GM21447 (cell line): ENCODE data around the gene ANXA11.

Experiments used
- ATAC-seq: cut with Tn5 transposase; IDR thresholded peaks from one replicate; pipeline ENCODE4 v1.9.1; 2021; ENCODE audit not compliant: unreplicated experiment

Gene ANXA11

DNA sequence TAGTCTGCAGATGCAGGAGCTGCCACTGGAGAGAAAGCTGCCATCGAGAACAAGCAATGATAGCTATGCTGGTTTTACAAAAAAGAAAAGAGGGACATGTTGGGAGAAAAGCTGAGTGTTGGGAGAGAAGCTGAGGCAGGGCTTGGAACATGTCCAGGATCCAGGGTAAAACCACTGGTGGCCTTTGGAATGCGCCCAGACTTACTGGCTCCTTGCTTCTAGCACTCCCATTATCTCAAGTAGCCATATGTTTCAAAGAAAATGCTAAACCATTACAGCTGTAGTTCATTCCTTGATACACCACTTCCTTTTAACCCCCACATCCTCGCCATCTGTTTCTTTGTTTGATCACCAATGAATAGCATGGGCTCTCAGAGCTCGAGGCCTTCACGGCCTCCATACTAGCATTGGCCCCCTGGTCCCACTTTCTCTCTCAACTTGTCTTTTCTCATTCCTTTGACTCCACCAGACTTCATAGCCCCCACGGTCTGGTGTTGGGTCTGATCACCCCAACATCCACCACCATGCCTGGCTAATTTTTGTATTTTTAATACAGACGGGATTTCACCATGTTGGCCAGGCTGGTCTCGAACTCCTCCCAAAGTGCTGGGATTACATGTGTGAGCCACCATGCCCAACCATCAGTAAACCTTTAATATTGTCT, 96.6 kb downstream of the ANXA11 start:
- no peak for ATAC-seq

DNA sequence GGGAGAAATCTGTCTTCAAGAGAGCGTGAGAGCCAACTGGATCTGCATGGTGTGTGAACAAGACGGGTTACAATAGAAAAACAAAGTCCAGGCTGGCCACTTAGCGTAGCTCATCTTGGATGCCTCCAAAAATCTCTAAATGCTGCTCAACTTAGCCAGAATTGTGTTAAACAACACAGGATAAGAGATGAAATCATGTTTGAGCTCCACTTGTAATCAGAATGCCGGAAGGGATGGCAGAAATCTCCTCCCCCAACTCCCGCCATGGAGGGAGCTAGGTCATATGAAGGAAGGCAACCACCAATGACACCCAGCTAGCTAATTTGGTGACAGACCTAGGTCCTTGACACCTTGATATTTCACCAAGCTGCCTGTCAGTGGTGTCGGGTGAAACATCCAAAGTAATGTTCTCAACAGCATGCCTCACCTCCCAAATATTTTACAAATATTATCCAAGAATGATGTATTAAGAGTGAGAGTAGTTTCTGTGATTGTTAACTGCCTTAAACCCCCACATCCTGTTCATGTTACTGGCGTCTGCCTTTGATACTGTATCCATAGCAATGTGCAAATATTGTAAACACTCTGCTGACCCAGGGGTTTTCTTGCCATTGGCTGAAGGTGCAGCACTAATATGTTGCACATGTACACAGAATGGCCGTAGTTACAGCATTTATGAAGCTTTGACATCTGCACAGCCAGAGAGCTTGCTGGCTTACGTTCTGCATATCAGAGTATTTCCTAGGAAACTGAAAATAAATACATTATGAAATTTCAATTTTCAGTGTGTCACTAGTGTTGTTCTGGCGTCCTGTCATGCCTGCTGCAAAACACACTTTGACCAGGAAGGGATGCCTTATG, 101.0 kb downstream of the ANXA11 start:
- no peak for ATAC-seq
